GM21717 (cell line): ENCODE results near the gene TSPAN32.
"Not testable (repeated sequence)": the region's sequence is repeated elsewhere in the genome, so short reads cannot be mapped to it uniquely, and the experiment has no call there.

ENCODE experiments used
- ATAC-seq: cut with Tn5 transposase; IDR thresholded peaks from one replicate; pipeline ENCODE4 v1.9.1; 2021; ENCODE audit warnings: mild to moderate bottlenecking, moderate library complexity; ENCODE audit not compliant: unreplicated experiment

Gene TSPAN32

GRCh38 chr11:2280208-2280607, 21.6 kb upstream of the TSPAN32 start:
- no peak for ATAC-seq

- not testable (repeated sequence) for ATAC-seq
Measured at GRCh38 chr11:2286350-2286749, 15.5 kb upstream of the TSPAN32 start.

- no peak for ATAC-seq
Measured at GRCh38 chr11:2287091-2287490, 14.7 kb upstream of the TSPAN32 start.

- ATAC-seq = no peak
Measured at GRCh38 chr11:2289350-2289749, 12.5 kb upstream of the TSPAN32 start.

- ATAC-seq = no peak
Measured at GRCh38 chr11:2289859-2290258, 12.0 kb upstream of the TSPAN32 start.

- no peak for ATAC-seq
Measured at GRCh38 chr11:2290351-2290841, 11.4 kb upstream of the TSPAN32 start.

- ATAC-seq = no peak
Measured at GRCh38 chr11:2293531-2293971, 8.3 kb upstream of the TSPAN32 start.

- no peak for ATAC-seq
Measured at GRCh38 chr11:2293984-2294925, 7.6 kb upstream of the TSPAN32 start.

GRCh38 chr11:2294926-2295290, 6.9 kb upstream of the TSPAN32 start:
- ATAC-seq = no peak

- ATAC-seq = no peak
Measured at GRCh38 chr11:2295971-2296912, 5.6 kb upstream of the TSPAN32 start.

GRCh38 chr11:2296913-2297622, 4.7 kb upstream of the TSPAN32 start:
- ATAC-seq = no peak

- no peak for ATAC-seq
Measured at GRCh38 chr11:2297623-2298030, 4.2 kb upstream of the TSPAN32 start.

- no peak for ATAC-seq
Measured at GRCh38 chr11:2298131-2298794, 3.5 kb upstream of the TSPAN32 start.

GRCh38 chr11:2298795-2299761, 2.7 kb upstream of the TSPAN32 start:
- ATAC-seq = no peak

GRCh38 chr11:2299773-2300172, 2.0 kb upstream of the TSPAN32 start:
- ATAC-seq = no peak

- no peak for ATAC-seq
Measured at GRCh38 chr11:2300290-2300935, 1.4 kb upstream of the TSPAN32 start.

- ATAC-seq = no peak
Measured at GRCh38 chr11:2300936-2301630, 730 bp upstream of the TSPAN32 start.

GRCh38 chr11:2302306-2302895, 588 bp downstream of the TSPAN32 start:
- ATAC-seq = no peak
